AG09319 (cell line): ENCODE results near the gene PAWR.

ENCODE experiments used
- DNase-seq: peaks from one replicate; pipeline ENCODE4 v3.0.0-alpha.2; 2010; ENCODE audit warnings: low read depth; ENCODE audit errors: extremely low read depth
- TF ChIP-seq, protein P1 (sequence below): IDR thresholded peaks from 2 replicates; pipeline ENCODE4 v1.5.1; 2011; ENCODE audit warnings: low read depth, mild to moderate bottlenecking, inconsistent platforms, low read length, moderate library complexity

Gene PAWR

GRCh38 chr12:79563021-79563740 lies 127.6 kb downstream of the PAWR start:
- TF ChIP-seq, protein P1, sequence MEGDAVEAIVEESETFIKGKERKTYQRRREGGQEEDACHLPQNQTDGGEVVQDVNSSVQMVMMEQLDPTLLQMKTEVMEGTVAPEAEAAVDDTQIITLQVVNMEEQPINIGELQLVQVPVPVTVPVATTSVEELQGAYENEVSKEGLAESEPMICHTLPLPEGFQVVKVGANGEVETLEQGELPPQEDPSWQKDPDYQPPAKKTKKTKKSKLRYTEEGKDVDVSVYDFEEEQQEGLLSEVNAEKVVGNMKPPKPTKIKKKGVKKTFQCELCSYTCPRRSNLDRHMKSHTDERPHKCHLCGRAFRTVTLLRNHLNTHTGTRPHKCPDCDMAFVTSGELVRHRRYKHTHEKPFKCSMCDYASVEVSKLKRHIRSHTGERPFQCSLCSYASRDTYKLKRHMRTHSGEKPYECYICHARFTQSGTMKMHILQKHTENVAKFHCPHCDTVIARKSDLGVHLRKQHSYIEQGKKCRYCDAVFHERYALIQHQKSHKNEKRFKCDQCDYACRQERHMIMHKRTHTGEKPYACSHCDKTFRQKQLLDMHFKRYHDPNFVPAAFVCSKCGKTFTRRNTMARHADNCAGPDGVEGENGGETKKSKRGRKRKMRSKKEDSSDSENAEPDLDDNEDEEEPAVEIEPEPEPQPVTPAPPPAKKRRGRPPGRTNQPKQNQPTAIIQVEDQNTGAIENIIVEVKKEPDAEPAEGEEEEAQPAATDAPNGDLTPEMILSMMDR = no peak
- DNase-seq = no peak

GRCh38 chr12:79561401-79562132 lies 129.2 kb downstream of the PAWR start:
- DNase-seq = no peak
- TF ChIP-seq, protein P1 = no peak

DNA sequence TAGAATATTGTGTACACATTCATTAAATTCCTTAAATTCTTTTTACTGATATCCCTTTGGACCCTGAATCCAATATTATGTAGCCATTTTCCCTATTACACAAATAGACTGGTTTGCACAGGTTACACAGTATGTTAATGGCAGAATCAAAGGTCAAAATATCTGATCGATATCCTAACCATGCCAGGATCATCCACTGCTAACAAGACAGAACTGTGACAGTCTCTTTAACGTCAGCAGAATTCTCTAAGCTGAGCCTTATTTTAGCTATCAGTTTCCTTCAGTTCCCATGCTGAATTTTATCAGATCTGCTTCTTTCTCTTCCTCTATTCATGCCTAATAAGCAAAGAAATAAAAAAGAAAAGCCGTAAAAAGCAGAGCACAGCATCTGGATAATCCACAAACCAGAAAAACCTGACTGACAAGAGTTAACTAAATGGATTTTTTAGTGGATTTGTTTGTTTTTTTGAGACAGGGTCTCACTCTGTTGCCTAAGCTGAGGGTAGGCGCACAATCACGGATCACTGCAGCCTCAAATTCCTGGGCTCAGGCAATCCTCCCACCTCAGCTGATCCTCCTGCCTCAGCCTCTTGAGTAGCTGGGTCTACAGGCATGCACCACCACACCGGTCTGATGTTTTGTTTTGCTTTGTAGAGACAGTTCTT lies 130.4 kb downstream of the PAWR start:
- TF ChIP-seq, protein P1 = no peak
- DNase-seq = no peak

DNA sequence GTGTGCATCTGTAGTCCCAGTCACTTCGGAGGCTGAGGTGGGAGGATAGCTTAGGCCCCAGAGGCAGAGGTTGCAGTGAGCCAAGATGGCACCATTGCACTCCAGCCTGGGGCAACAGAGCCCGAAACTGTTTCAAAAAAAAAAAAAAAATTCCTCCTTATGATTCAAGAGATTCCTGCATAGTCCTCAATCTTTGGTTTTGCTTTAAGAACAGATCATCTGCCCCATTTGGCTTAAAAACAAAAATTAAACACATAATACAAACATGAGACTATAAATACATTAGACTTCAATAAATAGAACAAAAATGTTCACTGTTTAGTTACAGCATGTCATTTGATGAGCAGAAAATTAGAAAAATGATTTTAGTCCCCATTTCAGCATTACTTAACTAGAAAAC lies 131.2 kb downstream of the PAWR start:
- TF ChIP-seq, protein P1 = no peak
- DNase-seq = no peak

DNA sequence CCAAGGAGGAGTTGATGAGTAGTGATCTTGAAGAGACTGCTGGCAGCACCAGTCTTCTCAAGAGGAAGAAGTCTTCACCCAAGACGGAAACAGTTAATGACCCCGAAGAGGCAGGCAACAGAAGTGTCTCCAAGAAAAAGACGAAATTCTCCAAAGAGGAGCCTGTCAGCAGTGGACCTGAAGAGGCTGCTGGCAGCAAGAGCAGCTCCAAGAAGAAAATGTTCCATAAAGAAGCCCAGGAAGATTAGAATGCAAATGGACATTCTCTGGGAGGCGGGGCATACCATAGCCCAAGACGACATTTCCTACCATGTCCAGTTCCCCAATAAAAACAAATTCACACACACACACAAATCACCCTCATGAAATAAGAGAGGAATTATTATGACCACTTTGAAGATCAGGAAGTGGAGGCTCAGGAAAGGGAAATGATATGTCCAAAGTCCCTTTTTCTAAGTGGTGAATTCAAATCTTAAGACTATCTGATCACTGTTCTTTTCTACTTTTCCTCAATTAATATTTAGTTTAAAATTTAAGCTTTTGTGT lies 131.8 kb downstream of the PAWR start:
- TF ChIP-seq, protein P1 = no peak
- DNase-seq = no peak

- TF ChIP-seq, protein P1 = no peak
- DNase-seq = peak; percentile 78
These were observed 133.0 kb downstream of the PAWR start for GRCh38 chr12:79557690-79558315.
